Measurements from ENCODE around the gene TSSC4. TPM values are rescaled to one million over a fixed set of nuclear protein-coding genes. Genes with fewer than 3 reads are reported as not detected.

Gene TSSC4
- total and polyA plus RNA-seq, 2 of the 13 experiments (the other 11 are each of a cell fraction or from before 2014, with no cell fraction given): 16.2 to 58.6 TPM

DNA sequence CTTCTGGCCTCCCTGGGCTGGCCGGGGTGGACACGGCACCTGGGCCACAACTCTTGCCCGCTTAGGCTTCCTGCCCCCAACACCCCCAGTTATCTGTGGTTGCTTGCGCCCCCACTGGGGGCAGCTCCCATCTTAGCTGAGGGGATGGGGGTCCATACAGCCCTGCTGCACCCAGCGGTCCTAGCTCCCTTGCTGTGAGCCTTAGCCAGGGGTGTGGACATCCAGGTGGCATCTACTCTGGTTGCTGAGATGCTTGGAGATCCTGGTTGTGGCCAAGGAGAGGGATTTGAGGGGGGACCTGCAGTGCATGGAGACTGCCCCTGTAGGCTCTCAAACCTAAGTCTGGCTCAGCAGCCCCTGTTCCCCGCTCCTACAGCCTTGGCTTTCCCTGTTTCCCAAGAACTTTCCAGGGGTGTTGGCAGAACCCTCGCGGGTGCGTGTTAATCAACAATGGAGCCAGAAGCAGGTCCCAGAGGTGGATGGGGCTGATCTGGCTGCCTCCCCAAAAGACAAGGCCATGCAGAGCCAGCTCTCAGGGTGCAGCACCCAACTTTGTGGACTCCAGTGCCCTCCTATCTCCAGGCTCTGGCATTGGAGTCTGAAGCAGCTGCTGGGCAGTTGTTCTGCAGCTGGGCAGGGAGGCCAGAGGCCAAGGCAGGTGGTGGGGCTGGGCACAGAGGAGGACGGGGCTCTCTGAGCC is 47.6 kb downstream of the TSSC4 start:
- WGBS (ENCODE audit: low lambda C conversion rate): 0% methylated on average over 3 of the region's 10 CpGs
- in situ Hi-C loops (cut with HindIII; ENCODE audit: extremely low pct_ligation_motif_present, low pct_unique_long_range_greater_than_20kb) (no loop called here), intact Hi-C loops (cut with micrococcal nuclease; ENCODE audit: unreplicated experiment) (no loop called here)
- POLR2A ChIA-PET: no interaction called here
- Histone ChIP-seq H3K4me2 (ENCODE audit: low read depth, low read length) (no peak overlapping the region), H3K79me2 (ENCODE audit: insufficient read depth, low read length) (no peaks in the 10 kb centered on the region), H3K36me3 (replicated peaks in 1 of 2; ENCODE audit: control insufficient read depth in 1 of 2, insufficient read depth in 2 of 2, low read length in 2 of 2) (no peaks in the 10 kb centered on the region), H2AFZ (ENCODE audit: low read length) (no peak overlapping the region), H4K20me1 (ENCODE audit: insufficient read depth, low read length) (no peaks in the 10 kb centered on the region), H3K27ac (ENCODE audit: extremely low read length, insufficient read depth, low read length) (no peak overlapping the region), H3K4me3 (replicated peaks in 1 of 3; ENCODE audit: insufficient read depth in 1 of 3, low read depth in 2 of 3, low read length in 3 of 3) (no peak overlapping the region), H3K4me1 (ENCODE audit: insufficient read depth, low read length) (no peaks in the 10 kb centered on the region), H3K27me3 (ENCODE audit: control insufficient read depth in 1 of 2, insufficient read depth in 2 of 2, low read length in 2 of 2) (peaks cover 28 to 88% of the 10 kb centered on the region in 2 experiments), H3K9ac (ENCODE audit: insufficient read depth, low read depth, low read length) (no peak overlapping the region), H3K9me3 (ENCODE audit: low read length) (no peaks in the 10 kb centered on the region)
- DNase-seq (ENCODE audit: low spot score) (no peak), ATAC-seq (no peak), FAIRE-seq (no peak)
- CTCF ChIA-PET (ENCODE audit: low intra/inter-chr PET ratio, low total read pairs): no interaction called here
- BruUV-seq (replicated peaks): no TSS peak
- no peak for TF ChIP-seq ELF1 (CRISPR knock-in tag; IDR thresholded peaks at IDR 0.05)
- no peak for TF ChIP-seq HNRNPLL (IDR thresholded peaks at IDR 0.05; ENCODE audit: low read depth, low read length, poor library complexity, severe bottlenecking)

DNA sequence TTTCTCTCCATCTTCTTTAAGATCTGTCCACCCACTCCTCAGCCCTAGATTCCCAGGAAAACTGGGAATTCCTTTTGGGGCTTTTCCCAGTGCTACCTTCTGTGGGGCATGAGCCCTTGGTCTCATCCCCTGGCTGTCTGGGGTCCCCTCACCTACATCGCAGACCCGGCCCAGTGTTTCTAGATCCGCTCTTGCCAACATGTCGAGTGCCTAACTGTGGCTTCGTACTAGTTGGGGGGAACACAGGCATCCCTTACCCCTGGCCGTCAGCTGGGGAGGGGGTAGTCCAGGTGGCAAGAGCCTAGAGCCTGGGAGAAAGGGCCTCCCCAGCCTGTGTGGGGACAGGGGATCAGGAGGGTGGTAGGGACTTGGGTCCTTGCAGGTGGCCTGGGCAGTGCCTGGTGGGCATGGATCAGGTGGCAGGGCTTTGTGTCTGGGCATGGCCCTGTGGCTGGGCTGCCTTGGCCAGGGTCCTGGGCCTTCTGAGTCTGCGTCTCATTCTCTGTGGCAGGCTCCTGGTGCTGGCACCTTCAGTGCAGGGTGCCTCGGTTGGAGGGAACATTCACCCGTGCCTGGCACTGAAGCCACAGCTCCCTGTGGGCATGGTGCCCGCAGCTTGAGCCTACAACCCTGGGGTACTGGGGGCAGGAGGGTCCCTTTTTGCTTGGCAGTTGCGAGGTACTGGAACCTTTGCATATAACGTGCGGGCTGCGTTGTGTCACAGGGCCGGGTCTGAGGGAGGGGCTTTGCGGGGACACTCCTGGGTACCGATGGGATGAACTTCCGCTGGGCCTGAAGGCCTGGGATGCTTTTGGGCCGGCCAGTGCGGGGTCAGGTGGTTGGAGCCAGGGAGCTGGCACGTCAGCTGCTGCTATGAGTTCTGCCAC is 48.4 kb downstream of the TSSC4 start:
- TF ChIP-seq FOXP1 (IDR thresholded peaks at IDR 0.05) (no peak), FOXP1 (CRISPR knock-in tag; IDR thresholded peaks at IDR 0.05) (no peak), ZBTB1 (CRISPR knock-in tag; IDR thresholded peaks at IDR 0.05; ENCODE audit: borderline replicate concordance) (no peak), EZH2 (conservative IDR thresholded peaks at IDR 0.05; ENCODE audit: low read depth, low read length) (0 out of 2 replicates have a peak, but pooled peaks have one; percentile 19)
- Histone ChIP-seq H3K9ac (ENCODE audit: insufficient read depth, low read depth, low read length) (no peak overlapping the region), H3K36me3 (replicated peaks in 1 of 2; ENCODE audit: control insufficient read depth in 1 of 2, insufficient read depth in 2 of 2, low read length in 2 of 2) (no peaks in the 10 kb centered on the region), H3K4me2 (ENCODE audit: low read depth, low read length) (no peak overlapping the region), H2AFZ (ENCODE audit: low read length) (no peak overlapping the region), H3K4me3 (replicated peaks in 1 of 3; ENCODE audit: insufficient read depth in 1 of 3, low read depth in 2 of 3, low read length in 3 of 3) (no peak overlapping the region), H4K20me1 (ENCODE audit: insufficient read depth, low read length) (no peaks in the 10 kb centered on the region), H3K4me1 (ENCODE audit: insufficient read depth, low read length) (no peaks in the 10 kb centered on the region), H3K79me2 (ENCODE audit: insufficient read depth, low read length) (no peaks in the 10 kb centered on the region), H3K9me3 (ENCODE audit: low read length) (no peaks in the 10 kb centered on the region), H3K27me3 (ENCODE audit: control insufficient read depth in 1 of 2, insufficient read depth in 2 of 2, low read length in 2 of 2) (peaks cover 30 to 86% of the 10 kb centered on the region in 2 experiments), H3K27ac (ENCODE audit: extremely low read length, insufficient read depth, low read length) (no peak overlapping the region)
- no TSS peak for BruUV-seq (replicated peaks)
- in situ Hi-C loops (cut with HindIII; ENCODE audit: extremely low pct_ligation_motif_present, low pct_unique_long_range_greater_than_20kb) (no loop called here), intact Hi-C loops (cut with micrococcal nuclease; ENCODE audit: unreplicated experiment) (no loop called here)
- POLR2A ChIA-PET: no interaction called here
- CTCF ChIA-PET (ENCODE audit: low intra/inter-chr PET ratio, low total read pairs): no interaction called here
- no peak for DNase-seq (ENCODE audit: low spot score)
- ATAC-seq: no peak
- 14% methylated on average over 9 of the region's 21 CpGs for WGBS (ENCODE audit: low lambda C conversion rate)
- no peak for FAIRE-seq

Measured in HepG2 (cell line).